SU-DHL-6 (cell line): ENCODE measurements around the gene OR52N2.

Experiments used
- CTCF ChIP-seq: fragments of 200-600 bp; sonication (generic); IDR thresholded peaks from one replicate; pipeline ENCODE4 v1.5.1; 2017; ENCODE audit warnings: antibody characterized with exemption, mild to moderate bottlenecking, low read length, moderate library complexity; ENCODE audit not compliant: insufficient read depth, poor library complexity, severe bottlenecking
- EZH2phosphoT487 ChIP-seq: fragments of 200-600 bp; sonication (generic), shearing (Covaris generic); conservative IDR thresholded peaks from 2 replicates; pipeline ENCODE4 v1.6.1; 2018; ENCODE audit warnings: mild to moderate bottlenecking, antibody characterized with exemption, low read length, moderate library complexity, mixed read lengths

DNA sequence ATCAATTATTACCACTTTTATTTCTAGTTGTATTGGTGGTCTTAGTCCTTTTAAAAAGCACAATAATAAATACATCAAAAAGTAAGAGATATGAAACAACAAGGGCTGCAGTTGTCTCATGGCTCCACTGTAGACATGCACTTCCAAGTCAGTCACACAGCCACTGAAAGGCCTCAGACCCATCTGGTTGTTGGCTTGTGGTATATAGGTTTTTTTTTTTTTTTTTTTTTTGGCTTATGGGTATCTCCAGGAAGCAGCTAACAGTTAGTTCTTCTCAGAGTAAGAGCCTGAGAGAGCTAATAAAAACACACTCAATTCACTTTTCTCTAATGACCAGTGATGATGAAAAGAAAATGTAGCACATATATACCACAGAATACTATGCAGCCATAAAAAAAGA is 39.0 kb downstream of the OR52N2 start:
- TF ChIP-seq CTCF (no peak), EZH2phosphoT487 (no peak)
